Thyroid gland (tissue), 4 donors: ENCODE results near the gene NEDD4L.

ENCODE experiments used
- POLR2A ChIP-seq, 2 donors: fragments of 450-650 bp; IDR thresholded peaks; one replicate each; pipeline ENCODE4 v1.6.1; 2017; ENCODE audit warnings: antibody characterized with exemption in 2 of 2, mild to moderate bottlenecking in 2 of 2, moderate library complexity in 1 of 2
- TF ChIP-seq, protein P1 (sequence below), 6 experiments: fragments of 200-600 bp in 3 of 6; fragments of 450-650 bp in 3 of 6; sonication (generic) in 3 of 6; IDR thresholded peaks; one replicate each; pipeline ENCODE4 v1.5.1; 2016 to 2019; ENCODE audit warnings: antibody characterized with exemption in 6 of 6, mild to moderate bottlenecking in 2 of 6, inconsistent platforms in 1 of 6, moderate library complexity in 1 of 6

DNA sequence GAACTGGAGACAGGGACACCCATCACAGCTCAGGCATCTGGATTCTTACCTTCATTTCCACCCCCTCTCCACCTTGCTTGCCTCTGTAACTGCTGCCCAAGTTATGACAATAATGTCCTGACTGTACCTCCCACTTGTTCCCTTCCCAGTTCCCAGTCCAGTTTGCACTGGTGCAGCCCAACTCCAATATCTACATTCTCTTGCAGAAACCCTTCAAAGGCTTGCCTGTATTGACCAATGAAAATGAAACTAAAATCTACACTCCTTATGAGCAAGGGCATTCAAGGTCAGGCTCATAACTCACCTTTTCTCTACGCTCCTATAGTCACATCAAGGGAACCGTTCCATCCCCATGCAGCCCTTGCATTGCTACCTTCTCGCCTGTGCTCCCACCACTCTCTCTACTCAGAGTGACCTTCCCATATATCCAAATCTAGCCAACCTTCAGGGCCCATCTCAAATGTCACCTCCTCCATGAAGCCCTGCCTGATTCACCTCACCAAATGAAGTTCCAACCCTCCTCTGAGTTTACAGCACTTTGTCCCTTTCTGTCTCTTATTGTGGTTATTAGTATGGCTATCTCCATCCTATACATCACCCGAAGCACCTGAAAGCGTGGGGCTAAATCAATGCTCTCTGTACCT is 365.9 kb downstream of the NEDD4L start:
- TF ChIP-seq, protein P1, sequence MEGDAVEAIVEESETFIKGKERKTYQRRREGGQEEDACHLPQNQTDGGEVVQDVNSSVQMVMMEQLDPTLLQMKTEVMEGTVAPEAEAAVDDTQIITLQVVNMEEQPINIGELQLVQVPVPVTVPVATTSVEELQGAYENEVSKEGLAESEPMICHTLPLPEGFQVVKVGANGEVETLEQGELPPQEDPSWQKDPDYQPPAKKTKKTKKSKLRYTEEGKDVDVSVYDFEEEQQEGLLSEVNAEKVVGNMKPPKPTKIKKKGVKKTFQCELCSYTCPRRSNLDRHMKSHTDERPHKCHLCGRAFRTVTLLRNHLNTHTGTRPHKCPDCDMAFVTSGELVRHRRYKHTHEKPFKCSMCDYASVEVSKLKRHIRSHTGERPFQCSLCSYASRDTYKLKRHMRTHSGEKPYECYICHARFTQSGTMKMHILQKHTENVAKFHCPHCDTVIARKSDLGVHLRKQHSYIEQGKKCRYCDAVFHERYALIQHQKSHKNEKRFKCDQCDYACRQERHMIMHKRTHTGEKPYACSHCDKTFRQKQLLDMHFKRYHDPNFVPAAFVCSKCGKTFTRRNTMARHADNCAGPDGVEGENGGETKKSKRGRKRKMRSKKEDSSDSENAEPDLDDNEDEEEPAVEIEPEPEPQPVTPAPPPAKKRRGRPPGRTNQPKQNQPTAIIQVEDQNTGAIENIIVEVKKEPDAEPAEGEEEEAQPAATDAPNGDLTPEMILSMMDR (IDR thresholded peaks at IDR 0.05): no peak
- TF ChIP-seq POLR2A (IDR thresholded peaks at IDR 0.05): no peak
